ENCODE measurements around the gene CAMTA2. TPM values are rescaled to one million over a fixed set of nuclear protein-coding genes. Genes with fewer than 3 reads are reported as not detected.

CAMTA2 gene
- total RNA-seq, 2 experiments from 2014 or later, result 9.7 to 44.3 TPM

GRCh38 chr17:4999430-5000093 is 12.1 kb upstream of the CAMTA2 start:
- no TSS peak for BruUV-seq (replicated peaks)
- Histone ChIP-seq H3K4me1 (ENCODE audit: insufficient read depth, low read length, poor library complexity, severe bottlenecking) (peaks cover 20% of the 10 kb centered on the region), H4K20me1 (ENCODE audit: insufficient read depth, low read length) (no peaks in the 10 kb centered on the region), H3K36me3 (ENCODE audit: insufficient read depth, low read length) (peaks cover 33% of the 10 kb centered on the region), H3K27ac (ENCODE audit: low read depth, low read length, poor library complexity, severe bottlenecking) (peak overlapping the region; percentile 17), H3K4me2 (ENCODE audit: low read length) (peak overlapping the region; percentile 98), H3K9me3 (ENCODE audit: low read length) (no peaks in the 10 kb centered on the region), H3K4me3 (ENCODE audit: low read depth, low read length, poor library complexity, severe bottlenecking) (peak overlapping the region; percentile 93), H2AFZ (ENCODE audit: low read length) (no peak overlapping the region), H3K79me2 (ENCODE audit: insufficient read depth, low read depth, low read length) (peaks cover 6% of the 10 kb centered on the region; the same call in 1 of the 2 replicates), H3K9me2 (ENCODE audit: insufficient read depth, low read length) (no peaks in the 10 kb centered on the region)
- intact Hi-C loops (cut with micrococcal nuclease; ENCODE audit: unreplicated experiment), result no loop called here
- DNase-seq (ENCODE audit: low spot score), result no peak
- POLR2A ChIA-PET, result no interaction called here
- CTCF ChIA-PET (ENCODE audit: unreplicated experiment), result interaction anchor here (0.6 kb wide), 1 partner anchor 529 kb away, joined by 3 read pairs; no protein-coding TSS in a partner anchor
- no peak for TF ChIP-seq EZH2phosphoT487 (IDR thresholded peaks at IDR 0.05; ENCODE audit: borderline replicate concordance, low read depth, low read length)
- no peak for TF ChIP-seq CTCF (conservative IDR thresholded peaks at IDR 0.05; ENCODE audit: low read length)

GRCh38 chr17:4998732-4999429 is 11.4 kb upstream of the CAMTA2 start:
- ChIA-PET POLR2A (no interaction called here), CTCF (ENCODE audit: unreplicated experiment) (interaction anchor here (1.2 kb wide), 1 partner anchor 11 kb away, joined by 4 read pairs; no protein-coding TSS in a partner anchor)
- H4K20me1 ChIP-seq (ENCODE audit: insufficient read depth, low read length), result no peaks in the 10 kb centered on the region
- peaks cover 6% of the 10 kb centered on the region; the same call in 1 of the 2 replicates for H3K79me2 ChIP-seq (ENCODE audit: insufficient read depth, low read depth, low read length)
- no peak overlapping the region for H2AFZ ChIP-seq (ENCODE audit: low read length)
- peak overlapping the region; percentile 98 for H3K4me2 ChIP-seq (ENCODE audit: low read length)
- H3K36me3 ChIP-seq (ENCODE audit: insufficient read depth, low read length), result peaks cover 26% of the 10 kb centered on the region
- H3K4me3 ChIP-seq (ENCODE audit: low read depth, low read length, poor library complexity, severe bottlenecking), result peak overlapping the region; percentile 93
- no peaks in the 10 kb centered on the region for H3K9me3 ChIP-seq (ENCODE audit: low read length)
- no TSS peak for BruUV-seq (replicated peaks)
- H3K4me1 ChIP-seq (ENCODE audit: insufficient read depth, low read length, poor library complexity, severe bottlenecking), result peaks cover 20% of the 10 kb centered on the region
- peak; percentile 34 for DNase-seq (ENCODE audit: low spot score)
- H3K27ac ChIP-seq (ENCODE audit: low read depth, low read length, poor library complexity, severe bottlenecking), result peak overlapping the region; percentile 17
- intact Hi-C loops (cut with micrococcal nuclease; ENCODE audit: unreplicated experiment), result no loop called here
- TF ChIP-seq EZH2phosphoT487 (IDR thresholded peaks at IDR 0.05; ENCODE audit: borderline replicate concordance, low read depth, low read length) (no peak), CTCF (conservative IDR thresholded peaks at IDR 0.05; ENCODE audit: low read length) (no peak)
- H3K9me2 ChIP-seq (ENCODE audit: insufficient read depth, low read length), result no peaks in the 10 kb centered on the region
